ENCODE measurements around the gene DHPS.
A peak's percentile ranks its signal among the peaks of the same experiment; 100 is the strongest.

DHPS gene

DNA sequence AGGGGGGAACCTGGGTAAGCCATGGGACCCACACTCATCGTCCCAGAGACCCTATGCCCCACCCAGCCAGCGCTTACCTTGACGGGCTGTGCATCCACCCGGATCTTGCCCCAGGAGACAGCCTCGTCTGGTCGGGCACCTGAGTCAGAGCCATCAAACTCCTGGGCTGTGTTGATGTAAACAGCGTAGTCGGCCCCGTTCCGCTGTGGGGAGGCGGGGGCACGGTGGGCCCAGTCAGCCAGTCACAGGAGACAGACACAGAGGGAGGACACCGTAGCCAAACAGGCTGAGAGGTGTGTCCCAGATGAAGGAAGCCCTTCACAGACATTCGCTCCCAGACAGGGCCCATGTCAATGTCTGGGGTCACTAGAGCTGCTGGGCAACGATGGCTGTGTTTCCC lies 5.7 kb downstream of the DHPS start:
- no peak overlapping the region for H2BK12ac ChIP-seq (ENCODE audit: low read length)
- no peak overlapping the region for H2BK15ac ChIP-seq (ENCODE audit: low read length)
- H4K91ac ChIP-seq (ENCODE audit: low read depth, low read length, poor library complexity): no peak overlapping the region
- no peak overlapping the region for H2AFZ ChIP-seq (ENCODE audit: low read length)
- H3K4me1 ChIP-seq (ENCODE audit: control insufficient read depth in 2 of 2, insufficient read depth in 1 of 2, low read depth in 1 of 2, low read length in 2 of 2): peaks cover 0 to 2% of the 10 kb centered on the region in 2 donors
- no peak overlapping the region for H3K4ac ChIP-seq (ENCODE audit: low read length)
- H3K4me2 ChIP-seq (ENCODE audit: insufficient read depth, low read length, poor library complexity, severe bottlenecking): no peak overlapping the region
- no peaks in the 10 kb centered on the region for H3K9me3 ChIP-seq (replicated peaks in 1 of 2; ENCODE audit: control insufficient read depth in 2 of 2, insufficient read depth in 1 of 2, low read depth in 1 of 2, low read length in 2 of 2)
- peaks cover 10% of the 10 kb centered on the region for H3K79me1 ChIP-seq (ENCODE audit: low read depth, low read length)
- no peak for DNase-seq (ENCODE audit: low spot score)
- no peak overlapping the region for H3K27ac ChIP-seq (replicated peaks; ENCODE audit: low read length)
- no peak overlapping the region for H3K14ac ChIP-seq (ENCODE audit: low read length)
- no peak overlapping the region for H3K4me3 ChIP-seq (ENCODE audit: low read length in 2 of 2)
- peaks cover 58 to 84% of the 10 kb centered on the region in 2 donors for H3K36me3 ChIP-seq (replicated peaks in 1 of 2; ENCODE audit: control insufficient read depth in 2 of 2, insufficient read depth in 2 of 2, low read length in 2 of 2)
- H4K8ac ChIP-seq (ENCODE audit: low read depth, low read length): no peak overlapping the region
- no peak overlapping the region for H2AK5ac ChIP-seq (ENCODE audit: low read depth, low read length)
- H2BK5ac ChIP-seq (ENCODE audit: low read length): no peak overlapping the region
- H3K23ac ChIP-seq (ENCODE audit: low read depth, low read length, poor library complexity): no peak overlapping the region
- WGBS, 2 donors (ENCODE audit: extremely low coverage in 2 of 2, insufficient read length in 2 of 2, insufficient replicate concordance in 1 of 2): no CpG with 5 or more reads among the region's 15 CpGs
- H3K27me3 ChIP-seq (ENCODE audit: control insufficient read depth in 3 of 3, insufficient read depth in 3 of 3, low read depth in 1 of 3, low read length in 3 of 3): no peaks in the 10 kb centered on the region
- H3K18ac ChIP-seq (ENCODE audit: low read length): no peak overlapping the region
- no peak overlapping the region for H3K9ac ChIP-seq (ENCODE audit: low read depth, low read length, poor library complexity)
- no peak overlapping the region for H2BK120ac ChIP-seq (ENCODE audit: low read depth, low read length)

GRCh38 chr19:12675399-12675798 lies 6.3 kb downstream of the DHPS start:
- Histone ChIP-seq H2AK5ac (ENCODE audit: low read depth, low read length) (no peak overlapping the region), H3K9ac (ENCODE audit: low read depth, low read length, poor library complexity) (peak overlapping the region; percentile 15), H3K18ac (ENCODE audit: low read length) (no peak overlapping the region), H3K14ac (ENCODE audit: low read length) (no peak overlapping the region), H4K91ac (ENCODE audit: low read depth, low read length, poor library complexity) (no peak overlapping the region), H3K4me1 (ENCODE audit: control insufficient read depth in 2 of 2, insufficient read depth in 1 of 2, low read depth in 1 of 2, low read length in 2 of 2) (peaks cover 2 to 4% of the 10 kb centered on the region in 2 donors), H3K27me3 (ENCODE audit: control insufficient read depth in 3 of 3, insufficient read depth in 3 of 3, low read depth in 1 of 3, low read length in 3 of 3) (no peaks in the 10 kb centered on the region), H2AFZ (ENCODE audit: low read length) (no peak overlapping the region), H3K4me2 (ENCODE audit: insufficient read depth, low read length, poor library complexity, severe bottlenecking) (no peak overlapping the region), H3K27ac (replicated peaks; ENCODE audit: low read length) (no peak overlapping the region), H4K8ac (ENCODE audit: low read depth, low read length) (no peak overlapping the region), H2BK15ac (ENCODE audit: low read length) (no peak overlapping the region), H3K36me3 (replicated peaks in 1 of 2; ENCODE audit: control insufficient read depth in 2 of 2, insufficient read depth in 2 of 2, low read length in 2 of 2) (peaks cover 58 to 87% of the 10 kb centered on the region in 2 donors), H3K79me1 (ENCODE audit: low read depth, low read length) (peaks cover 11% of the 10 kb centered on the region), H2BK120ac (ENCODE audit: low read depth, low read length) (no peak overlapping the region), H2BK12ac (ENCODE audit: low read length) (no peak overlapping the region), H2BK5ac (ENCODE audit: low read length) (no peak overlapping the region), H3K4me3 (ENCODE audit: low read length in 2 of 2) (peak overlapping the region in 1 of 2 donors; percentile 16), H3K9me3 (replicated peaks in 1 of 2; ENCODE audit: control insufficient read depth in 2 of 2, insufficient read depth in 1 of 2, low read depth in 1 of 2, low read length in 2 of 2) (no peaks in the 10 kb centered on the region), H3K23ac (ENCODE audit: low read depth, low read length, poor library complexity) (peak overlapping the region; percentile 86), H3K4ac (ENCODE audit: low read length) (no peak overlapping the region)
- no CpG with 5 or more reads among the region's 10 CpGs for WGBS, 2 donors (ENCODE audit: extremely low coverage in 2 of 2, insufficient read length in 2 of 2, insufficient replicate concordance in 1 of 2)
- DNase-seq (ENCODE audit: low spot score): no peak

- no peak overlapping the region for H3K14ac ChIP-seq (ENCODE audit: low read length)
- no peak overlapping the region for H3K4me2 ChIP-seq (ENCODE audit: insufficient read depth, low read length, poor library complexity, severe bottlenecking)
- no CpG with 5 or more reads among the region's 10 CpGs for WGBS, 2 donors (ENCODE audit: extremely low coverage in 2 of 2, insufficient read length in 2 of 2, insufficient replicate concordance in 1 of 2)
- H3K9me3 ChIP-seq (replicated peaks in 1 of 2; ENCODE audit: control insufficient read depth in 2 of 2, insufficient read depth in 1 of 2, low read depth in 1 of 2, low read length in 2 of 2): no peaks in the 10 kb centered on the region
- no peak overlapping the region for H2BK12ac ChIP-seq (ENCODE audit: low read length)
- H3K27me3 ChIP-seq (ENCODE audit: control insufficient read depth in 3 of 3, insufficient read depth in 3 of 3, low read depth in 1 of 3, low read length in 3 of 3): no peaks in the 10 kb centered on the region
- no peak overlapping the region for H4K8ac ChIP-seq (ENCODE audit: low read depth, low read length)
- no peak overlapping the region for H3K4ac ChIP-seq (ENCODE audit: low read length)
- H2AK5ac ChIP-seq (ENCODE audit: low read depth, low read length): no peak overlapping the region
- H2AFZ ChIP-seq (ENCODE audit: low read length): no peak overlapping the region
- H3K79me1 ChIP-seq (ENCODE audit: low read depth, low read length): peaks cover 28% of the 10 kb centered on the region
- no peak overlapping the region for H3K4me3 ChIP-seq (ENCODE audit: low read length in 2 of 2)
- DNase-seq (ENCODE audit: low spot score): no peak
- H3K23ac ChIP-seq (ENCODE audit: low read depth, low read length, poor library complexity): no peak overlapping the region
- H3K9ac ChIP-seq (ENCODE audit: low read depth, low read length, poor library complexity): no peak overlapping the region
- H2BK5ac ChIP-seq (ENCODE audit: low read length): no peak overlapping the region
- H3K4me1 ChIP-seq (ENCODE audit: control insufficient read depth in 2 of 2, insufficient read depth in 1 of 2, low read depth in 1 of 2, low read length in 2 of 2): peaks cover 12 to 16% of the 10 kb centered on the region in 2 donors
- no peak overlapping the region for H2BK15ac ChIP-seq (ENCODE audit: low read length)
- no peak overlapping the region for H2BK120ac ChIP-seq (ENCODE audit: low read depth, low read length)
- H4K91ac ChIP-seq (ENCODE audit: low read depth, low read length, poor library complexity): no peak overlapping the region
- peaks cover 48 to 70% of the 10 kb centered on the region in 2 donors for H3K36me3 ChIP-seq (replicated peaks in 1 of 2; ENCODE audit: control insufficient read depth in 2 of 2, insufficient read depth in 2 of 2, low read length in 2 of 2)
- H3K27ac ChIP-seq (replicated peaks; ENCODE audit: low read length): no peak overlapping the region
- H3K18ac ChIP-seq (ENCODE audit: low read length): no peak overlapping the region
Measured at GRCh38 chr19:12672744-12673143, 8.9 kb downstream of the DHPS start.

GRCh38 chr19:12670159-12670928 lies 11.3 kb downstream of the DHPS start:
- H4K8ac ChIP-seq (ENCODE audit: low read depth, low read length): peak overlapping the region; percentile 87
- no peak overlapping the region for H2BK120ac ChIP-seq (ENCODE audit: low read depth, low read length)
- no CpG with 5 or more reads among the region's 26 CpGs for WGBS, 2 donors (ENCODE audit: extremely low coverage in 2 of 2, insufficient read length in 2 of 2, insufficient replicate concordance in 1 of 2)
- H3K14ac ChIP-seq (ENCODE audit: low read length): no peak overlapping the region
- H3K4me1 ChIP-seq (ENCODE audit: control insufficient read depth in 2 of 2, insufficient read depth in 1 of 2, low read depth in 1 of 2, low read length in 2 of 2): peaks cover 17 to 25% of the 10 kb centered on the region in 2 donors
- peak overlapping the region; percentile 97 for H3K23ac ChIP-seq (ENCODE audit: low read depth, low read length, poor library complexity)
- no peak overlapping the region for H2BK15ac ChIP-seq (ENCODE audit: low read length)
- no peak overlapping the region for H3K27ac ChIP-seq (replicated peaks; ENCODE audit: low read length)
- H3K79me1 ChIP-seq (ENCODE audit: low read depth, low read length): peaks cover 28% of the 10 kb centered on the region
- no peak overlapping the region for H2BK12ac ChIP-seq (ENCODE audit: low read length)
- peak overlapping the region; percentile 96 for H3K4me2 ChIP-seq (ENCODE audit: insufficient read depth, low read length, poor library complexity, severe bottlenecking)
- H3K27me3 ChIP-seq (ENCODE audit: control insufficient read depth in 3 of 3, insufficient read depth in 3 of 3, low read depth in 1 of 3, low read length in 3 of 3): no peaks in the 10 kb centered on the region
- peak overlapping the region; percentile 78 to 92 for H3K4me3 ChIP-seq (ENCODE audit: low read length in 2 of 2)
- peak overlapping the region; percentile 88 for H3K18ac ChIP-seq (ENCODE audit: low read length)
- peak overlapping the region; percentile 98 for H3K9ac ChIP-seq (ENCODE audit: low read depth, low read length, poor library complexity)
- H2AK5ac ChIP-seq (ENCODE audit: low read depth, low read length): peak overlapping the region; percentile 92
- H3K9me3 ChIP-seq (replicated peaks in 1 of 2; ENCODE audit: control insufficient read depth in 2 of 2, insufficient read depth in 1 of 2, low read depth in 1 of 2, low read length in 2 of 2): no peaks in the 10 kb centered on the region
- H4K91ac ChIP-seq (ENCODE audit: low read depth, low read length, poor library complexity): peak overlapping the region; percentile 58
- DNase-seq (ENCODE audit: low spot score): no peak
- peak overlapping the region; percentile 87 for H2AFZ ChIP-seq (ENCODE audit: low read length)
- H2BK5ac ChIP-seq (ENCODE audit: low read length): peak overlapping the region; percentile 85
- no peak overlapping the region for H3K4ac ChIP-seq (ENCODE audit: low read length)
- H3K36me3 ChIP-seq (replicated peaks in 1 of 2; ENCODE audit: control insufficient read depth in 2 of 2, insufficient read depth in 2 of 2, low read length in 2 of 2): peaks cover 30 to 53% of the 10 kb centered on the region in 2 donors
